Osteoblast (primary cell): Measurements from ENCODE around the gene ZDHHC11. TPM values are rescaled to one million over a fixed set of nuclear protein-coding genes. Genes with fewer than 3 reads are reported as not detected.

Experiments
- DNase-seq: peaks from one replicate; pipeline ENCODE4 v3.0.0; 2011; ENCODE audit warnings: low spot score, mixed read lengths; ENCODE audit not compliant: insufficient read length; ENCODE audit errors: missing footprints
- H2AFZ ChIP-seq: 2 replicates; pipeline ENCODE4 v1.6.0; 2011; ENCODE audit warnings: mild to moderate bottlenecking, low read length
- H3K27ac ChIP-seq: 2 replicates; pipeline ENCODE4 v1.5.1; 2011; ENCODE audit warnings: mild to moderate bottlenecking, low read depth, low read length, moderate library complexity
- H3K27me3 ChIP-seq: 2 replicates; pipeline ENCODE4 v1.6.0; 2012; ENCODE audit warnings: mild to moderate bottlenecking, control low read depth, inconsistent platforms, low read length, moderate library complexity; ENCODE audit not compliant: insufficient read depth
- H3K36me3 ChIP-seq: 2 replicates; pipeline ENCODE4 v1.5.1; 2011; ENCODE audit warnings: mild to moderate bottlenecking, low read length, control low read depth, moderate library complexity; ENCODE audit not compliant: insufficient read depth
- H3K4me1 ChIP-seq: 2 replicates; pipeline ENCODE4 v1.5.1; 2011; ENCODE audit warnings: mild to moderate bottlenecking, low read length, control low read depth, moderate library complexity; ENCODE audit not compliant: insufficient read depth
- H3K4me2 ChIP-seq: 2 replicates; pipeline ENCODE4 v1.6.0; 2011; ENCODE audit warnings: mild to moderate bottlenecking, low read length; ENCODE audit not compliant: insufficient read depth
- H3K4me3 ChIP-seq: fragments of 200-600 bp; sonication (generic); 3 replicates; pipeline ENCODE4 v1.5.1; 2012; ENCODE audit warnings: mild to moderate bottlenecking, low read length, inconsistent platforms; ENCODE audit not compliant: insufficient read depth
- H3K79me2 ChIP-seq: 2 replicates; pipeline ENCODE4 v1.6.0; 2012; ENCODE audit warnings: mild to moderate bottlenecking, low read length, control low read depth, inconsistent platforms; ENCODE audit not compliant: insufficient read depth
- H3K9me3 ChIP-seq: 2 replicates; pipeline ENCODE4 v1.5.1; 2011; ENCODE audit warnings: low read depth, low read length, control low read depth
- H4K20me1 ChIP-seq: 2 replicates; pipeline ENCODE4 v1.6.0; 2012; ENCODE audit warnings: mild to moderate bottlenecking, low read length, control low read depth; ENCODE audit not compliant: insufficient read depth
- CTCF ChIP-seq: IDR thresholded peaks from 2 replicates; pipeline ENCODE4 v1.5.1; 2011; ENCODE audit warnings: mild to moderate bottlenecking, low read depth, low read length, moderate library complexity; ENCODE audit errors: extremely low read depth
- total RNA-seq: library from RNA; depleted of rRNA; stranded (reverse); fragments of >200 nt; gene quantifications from 2 replicates; pipeline ENCODE4 v1.2.3, GENCODE V29; 2012

The ZDHHC11 gene
- total RNA-seq, 1 donor, result 1.8 TPM

- TF ChIP-seq CTCF, result no peak
- Histone ChIP-seq H2AFZ (no peak overlapping the region), H3K79me2 (no peaks in the 10 kb centered on the region), H3K36me3 (peaks cover 32% of the 10 kb centered on the region), H4K20me1 (peaks cover 12% of the 10 kb centered on the region), H3K27ac (no peak overlapping the region), H3K4me2 (no peak overlapping the region), H3K4me1 (no peaks in the 10 kb centered on the region), H3K4me3 (no peak overlapping the region), H3K27me3 (no peaks in the 10 kb centered on the region), H3K9me3 (no peaks in the 10 kb centered on the region)
- DNase-seq, result no peak
These were observed 12.5 kb upstream of the ZDHHC11 start for GRCh38 chr5:863244-863805.

GRCh38 chr5:862367-863243, 11.8 kb upstream of the ZDHHC11 start:
- TF ChIP-seq CTCF, result no peak
- Histone ChIP-seq H3K4me2 (no peak overlapping the region), H3K27ac (no peak overlapping the region), H2AFZ (no peak overlapping the region), H3K9me3 (no peaks in the 10 kb centered on the region), H3K36me3 (peaks cover 27% of the 10 kb centered on the region), H3K27me3 (no peaks in the 10 kb centered on the region), H3K4me3 (no peak overlapping the region), H3K79me2 (no peaks in the 10 kb centered on the region), H4K20me1 (peaks cover 12% of the 10 kb centered on the region), H3K4me1 (no peaks in the 10 kb centered on the region)
- DNase-seq, result no peak

DNA sequence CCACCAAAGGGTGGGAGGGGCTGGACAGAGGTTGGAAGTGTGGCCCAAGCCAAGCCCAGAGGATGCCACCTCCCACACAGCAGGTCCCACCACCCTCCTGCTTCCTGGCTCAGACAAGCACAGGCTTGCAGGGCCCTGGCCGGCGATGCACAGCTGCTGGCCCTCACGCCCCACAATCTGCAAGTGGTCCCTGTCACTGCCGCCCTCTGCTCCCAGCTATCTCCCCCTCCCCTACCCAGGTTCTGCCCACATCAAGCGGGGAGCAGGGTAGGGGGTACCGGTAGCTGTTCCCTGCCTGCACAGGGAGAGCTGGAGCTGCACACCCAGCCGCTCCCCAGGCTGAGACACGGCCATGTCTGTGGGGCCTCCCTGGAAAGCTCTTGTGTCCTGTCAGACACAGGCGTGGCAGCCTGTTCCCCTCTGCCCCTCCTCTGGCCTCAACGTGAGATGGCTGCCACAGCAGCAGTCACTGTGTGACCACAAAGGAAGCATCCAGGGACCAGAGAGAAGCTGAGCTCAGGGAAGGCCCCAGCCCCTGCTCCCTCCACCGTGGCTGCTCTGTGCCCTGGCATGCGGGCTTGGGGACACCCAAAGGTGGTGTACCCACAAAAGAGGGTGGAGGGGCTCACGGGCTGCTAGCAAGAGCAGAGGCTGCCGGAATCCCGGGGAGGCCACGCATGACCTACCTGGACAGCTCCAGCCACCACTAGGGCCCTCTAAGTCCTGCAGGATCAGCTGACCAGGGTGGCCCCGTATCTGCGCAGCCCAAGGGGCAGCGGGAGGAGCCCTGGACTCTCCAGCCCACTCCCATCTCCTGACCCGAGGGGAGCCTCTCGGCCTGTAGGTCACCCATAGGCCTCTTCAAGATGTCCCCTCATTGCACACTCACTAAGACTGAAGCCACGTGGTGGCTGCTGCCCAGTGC, 10.9 kb upstream of the ZDHHC11 start:
- Histone ChIP-seq H3K4me3 (no peak overlapping the region), H3K4me2 (no peak overlapping the region)
- no peak for DNase-seq

More for the DNA sequence above, 10.9 kb upstream of the ZDHHC11 start:
- H3K27ac ChIP-seq, result no peak overlapping the region
- no peaks in the 10 kb centered on the region for H3K79me2 ChIP-seq
- no peak overlapping the region for H2AFZ ChIP-seq
- H3K27me3 ChIP-seq, result no peaks in the 10 kb centered on the region
- peaks cover 27% of the 10 kb centered on the region for H3K36me3 ChIP-seq
- no peak for TF ChIP-seq CTCF
- no peaks in the 10 kb centered on the region for H3K4me1 ChIP-seq
- H4K20me1 ChIP-seq, result peaks cover 12% of the 10 kb centered on the region
- no peaks in the 10 kb centered on the region for H3K9me3 ChIP-seq
